ELR (cell line): Measurements from ENCODE around the gene SELENON.
"Not testable (repeated sequence)": the region's sequence is repeated elsewhere in the genome, so short reads cannot be mapped to it uniquely, and the experiment has no call there.

ENCODE experiments used
- DNase-seq: peaks from one replicate; pipeline ENCODE4 v3.0.0-alpha.2; 2015; ENCODE audit warnings: low read depth

SELENON gene

GRCh38 chr1:25831569-25832196 lies 31.7 kb downstream of the SELENON start:
- DNase-seq, result no peak

- peak; percentile 64 for DNase-seq
These were observed 32.5 kb downstream of the SELENON start for GRCh38 chr1:25832336-25833037.

- no peak for DNase-seq
These were observed 33.2 kb downstream of the SELENON start for GRCh38 chr1:25833158-25833557.

- no peak for DNase-seq
These were observed 34.9 kb downstream of the SELENON start for GRCh38 chr1:25834894-25835293.

GRCh38 chr1:25836695-25837094 lies 36.7 kb downstream of the SELENON start:
- no peak for DNase-seq

- DNase-seq, result peak; percentile 25
These were observed 37.4 kb downstream of the SELENON start for GRCh38 chr1:25837262-25837875.

GRCh38 chr1:25839808-25840207 lies 39.8 kb downstream of the SELENON start:
- DNase-seq, result not testable (repeated sequence)

GRCh38 chr1:25843483-25843882 lies 43.5 kb downstream of the SELENON start:
- no peak for DNase-seq

GRCh38 chr1:25844536-25845337 lies 44.7 kb downstream of the SELENON start:
- DNase-seq, result peak; percentile 32

- DNase-seq, result no peak
These were observed 45.7 kb downstream of the SELENON start for GRCh38 chr1:25845664-25846063.

GRCh38 chr1:25847929-25848328 lies 47.9 kb downstream of the SELENON start:
- DNase-seq, result no peak

- peak; percentile 61 for DNase-seq
These were observed 48.5 kb downstream of the SELENON start for GRCh38 chr1:25848531-25848930.

GRCh38 chr1:25854554-25854953 lies 54.6 kb downstream of the SELENON start:
- DNase-seq, result no peak

- DNase-seq, result no peak
These were observed 56.9 kb downstream of the SELENON start for GRCh38 chr1:25856856-25857255.

- DNase-seq, result peak; percentile 30
These were observed 58.5 kb downstream of the SELENON start for GRCh38 chr1:25858494-25858893.

- DNase-seq, result peak; percentile 90
These were observed 59.2 kb downstream of the SELENON start, which contains the start of gene AUNIP for GRCh38 chr1:25858906-25859789. Gene AUNIP (minus strand): TSS chr1:25859457. CDS start chr1:25859357, 100 bp downstream.

GRCh38 chr1:25861316-25862286 lies 61.6 kb downstream of the SELENON start:
- no peak for DNase-seq

- DNase-seq, result no peak
These were observed 62.9 kb downstream of the SELENON start for GRCh38 chr1:25862785-25863485.

- no peak for DNase-seq
These were observed 63.7 kb downstream of the SELENON start for GRCh38 chr1:25863486-25864262.
